GM12878 (cell line): ENCODE data around the gene CCNJL. TPM values are rescaled to one million over a fixed set of nuclear protein-coding genes. Genes with fewer than 3 reads are reported as not detected.

Experiments used
- ATAC-seq: fragments of 200-7000 bp; cut with Tn5 transposase; 3 replicates; pipeline ENCODE4 v1.9.1; 2020; ENCODE audit warnings: mild to moderate bottlenecking, moderate library complexity
- BruUV-seq: library from RNA; stranded (reverse); fragments of 400-500 nt; replicated peaks from 2 replicates; lab custom pipeline; 2021; lab: Mats Ljungman, UMichigan
- CTCF ChIA-PET: fragments of 300-600 bp; sonication (Branson Sonifier 250); formaldehyde crosslinking; extraction: SDS; loops from one replicate; lab custom pipeline; 2021; ENCODE audit warnings: inconsistent platforms; lab: Yijun Ruan, JAX
- POLR2A ChIA-PET: fragments of 350-600 bp; formaldehyde crosslinking; extraction: SDS; loops from one replicate; lab custom pipeline; 2021; ENCODE audit warnings: inconsistent platforms; lab: Charles Lee
- RAD21 ChIA-PET: fragments of 300-600 bp; sonication (Branson Sonifier 250); formaldehyde crosslinking; loops from one replicate; lab custom pipeline; 2023; ENCODE audit warnings: antibody characterized with exemption; ENCODE audit not compliant: unreplicated experiment; lab: Charles Lee
- SMC1A ChIA-PET: fragments of 300-600 bp; sonication (Branson Sonifier 250); formaldehyde crosslinking; loops from one replicate; lab custom pipeline; 2023; ENCODE audit not compliant: unreplicated experiment, uncharacterized antibody; lab: Charles Lee
- DNase-seq: peaks from one replicate; pipeline ENCODE4 v3.0.0-alpha.2; 2011; ENCODE audit warnings: low read depth, low spot score
- FAIRE-seq: peaks from 3 replicates; lab custom pipeline; 2011; peaks lifted over from hg19 to GRCh38; lab: Jason Lieb, UNC
- H2AFZ ChIP-seq: 2 replicates; pipeline ENCODE4 v1.6.0; 2011; ENCODE audit warnings: low read depth, low read length, control low read depth; ENCODE audit not compliant: control insufficient read depth
- H3K27ac ChIP-seq: 2 replicates; pipeline ENCODE4 v1.5.1; 2011; ENCODE audit warnings: control low read depth; ENCODE audit not compliant: control insufficient read depth, insufficient read depth
- H3K27me3 ChIP-seq, 2 experiments: replicated peaks in 1 of 2; 2 replicates each; pipeline versions ENCODE4 v1.6.0 to v1.6.1; 2011; ENCODE audit warnings: low read length in 1 of 2; ENCODE audit not compliant: control insufficient read depth in 2 of 2, insufficient read depth in 2 of 2
- H3K36me3 ChIP-seq, 2 experiments: 2 replicates each; pipeline ENCODE4 v1.5.1; 2011; ENCODE audit warnings: low read length in 1 of 2; ENCODE audit not compliant: control insufficient read depth in 2 of 2, insufficient read depth in 2 of 2
- H3K4me1 ChIP-seq: 2 replicates; pipeline ENCODE4 v1.6.1; 2011; ENCODE audit warnings: mild to moderate bottlenecking, low read length, moderate library complexity, mixed read lengths; ENCODE audit not compliant: control insufficient read depth, insufficient read depth
- H3K4me2 ChIP-seq: 2 replicates; pipeline ENCODE4 v1.6.0; 2011; ENCODE audit warnings: control low read depth; ENCODE audit not compliant: control insufficient read depth, insufficient read depth
- H3K4me3 ChIP-seq: fragments of 200-600 bp; sonication (generic); 2 replicates; pipeline ENCODE4 v1.5.1; 2016
- H3K79me2 ChIP-seq: 2 replicates; pipeline ENCODE4 v1.6.0; 2011; ENCODE audit warnings: low read length; ENCODE audit not compliant: control insufficient read depth, insufficient read depth
- H3K9ac ChIP-seq: 2 replicates; pipeline ENCODE4 v1.8.0; 2011; ENCODE audit warnings: low read length, control low read depth, mixed read lengths; ENCODE audit not compliant: control insufficient read depth, insufficient read depth
- H3K9me3 ChIP-seq: replicated peaks from 3 replicates; pipeline ENCODE4 v1.5.1; 2011; ENCODE audit warnings: mild to moderate bottlenecking, low read length; ENCODE audit not compliant: control insufficient read depth, insufficient read depth
- H4K20me1 ChIP-seq: 2 replicates; pipeline ENCODE4 v1.6.0; 2011; ENCODE audit not compliant: control insufficient read depth, insufficient read depth
- NR2F1 ChIP-seq: fragments of 450-650 bp; conservative IDR thresholded peaks from 2 replicates; pipeline ENCODE4 v1.6.1; 2017; ENCODE audit warnings: mild to moderate bottlenecking
- RUNX3 ChIP-seq: IDR thresholded peaks from 2 replicates; pipeline ENCODE4 v1.6.1; 2012; ENCODE audit warnings: low read length, inconsistent platforms
- WRNIP1 ChIP-seq: IDR thresholded peaks from 2 replicates; pipeline ENCODE4 v1.6.1; 2011; ENCODE audit warnings: low read depth, low read length, improper control_type of control experiment, borderline replicate concordance
- ZNF24 ChIP-seq: fragments of 450-650 bp; IDR thresholded peaks from 2 replicates; pipeline ENCODE4 v1.6.1; 2017; ENCODE audit warnings: antibody characterized with exemption, mild to moderate bottlenecking
- WGBS: methylation state at CpG from one replicate; pipeline ENCODE4 v1.1.6; 2016; ENCODE audit warnings: low lambda C conversion rate; ENCODE audit not compliant: insufficient replicate concordance, insufficient coverage; ENCODE audit errors: missing lambda C conversion rate; 5-methylcytosine and 5-hydroxymethylcytosine counted together
- in situ Hi-C: fragments of 300-500 bp; cut with MboI; formaldehyde crosslinking; loops from 9 replicates; pipeline ENCODE4 v1.14.3; 2018; ENCODE audit warnings: mixed read lengths
- intact Hi-C: fragments of 100-400 bp; cut with micrococcal nuclease; formaldehyde crosslinking; loops from one replicate; pipeline ENCODE4 v1.14.2; 2022; ENCODE audit not compliant: unreplicated experiment
- polyA plus RNA-seq, 11 experiments: library from polyadenylated mRNA; depleted of rRNA in 4 of 11; unstranded in 6 of 11; stranded (reverse) in 5 of 11; fragments of >200 nt; fragmentation: Nextera tagmentation in 4 of 11; fragmentation: Illumina TruSeq in 1 of 11; extraction: Ambion mirVana in 4 of 11; extraction: Trizol in 1 of 11; gene quantifications; 1 replicate in 1 of 11; 2 replicates in 10 of 11; pipeline versions ENCODE4 v1.2.1 to v1.2.3, GENCODE V29; 2011 to 2016; ENCODE audit warnings: inconsistent platforms in 2 of 11, missing spikeins in 2 of 11, low read depth in 1 of 11
- total RNA-seq, 4 experiments: library from RNA; depleted of rRNA in 3 of 4; stranded (reverse); fragments of >200 nt in 3 of 4; fragmentation: Illumina TruSeq in 1 of 4; extraction: Trizol in 1 of 4; gene quantifications; 2 replicates each; pipeline versions ENCODE4 v1.2.1 to v1.2.3, GENCODE V29; 2013 to 2021

Gene CCNJL
- total and polyA plus RNA-seq, 10 of the 15 experiments (the other 5 are each of a cell fraction or from before 2014, with no cell fraction given) = 0.09 to 0.20 (median 0.10) TPM; not detected in 7

DNA sequence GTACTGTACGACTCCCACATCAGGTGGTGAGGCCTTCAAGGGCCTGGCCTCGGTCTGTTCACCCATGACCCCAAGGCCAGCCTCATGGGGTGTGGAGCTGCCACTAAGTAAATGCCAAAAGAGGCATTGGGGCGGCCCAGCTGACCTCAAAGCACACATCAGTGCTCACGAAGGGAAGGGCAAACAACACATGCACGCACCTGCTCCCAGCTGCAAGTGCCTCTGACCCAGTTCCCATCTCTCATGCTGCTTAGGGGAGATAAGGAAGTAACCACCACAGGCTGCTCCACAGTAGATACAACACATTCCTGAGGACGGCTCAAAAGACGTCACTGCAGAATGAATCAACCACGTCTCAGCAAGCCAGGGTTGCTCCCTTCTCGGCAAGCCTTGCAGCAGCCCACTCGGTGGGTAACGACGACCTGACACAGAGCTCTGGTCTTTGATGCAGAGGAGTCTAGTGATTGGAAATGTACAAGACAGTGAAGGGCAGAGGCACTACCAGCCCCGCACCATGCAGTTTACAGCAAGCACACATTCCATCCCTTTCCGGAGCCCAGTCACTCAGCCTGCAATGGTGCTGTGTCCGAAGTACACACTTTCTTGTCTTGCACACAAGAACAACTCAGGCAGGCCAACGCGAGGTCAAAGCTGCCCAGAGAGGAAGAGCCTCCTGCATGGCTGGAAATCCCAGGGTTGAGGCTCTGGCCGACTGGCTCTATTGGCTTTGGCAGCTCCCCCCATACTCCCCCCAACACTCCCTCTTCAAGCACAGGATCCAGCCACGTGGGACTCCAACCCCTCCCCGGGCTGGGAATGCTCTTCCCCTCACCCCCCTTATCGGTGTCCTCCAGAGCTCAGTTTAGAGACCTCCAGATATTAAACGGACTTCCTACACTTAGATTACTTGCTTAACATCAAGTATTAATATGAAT is 51.2 kb downstream of the CCNJL start:
- ChIA-PET RAD21 (interaction anchor here (0.7 kb wide), 1 partner anchor 11 kb away, joined by 3 read pairs; no protein-coding TSS in a partner anchor), POLR2A (interaction anchor here (0.5 kb wide), 1 partner anchor 17 kb away, joined by 4 read pairs; no protein-coding TSS in a partner anchor), CTCF (interaction anchor here (0.5 to 2.0 kb wide), 2 partner anchors 84 to 114 kb away, joined by 3 to 6 read pairs; no protein-coding TSS in a partner anchor), SMC1A (interaction anchor here (1.0 kb wide), 1 partner anchor 36 kb away, joined by 3 read pairs; no protein-coding TSS in a partner anchor)
- Histone ChIP-seq H3K4me3 (no peak overlapping the region), H3K27ac (no peak overlapping the region), H3K9me3 (no peaks in the 10 kb centered on the region), H3K9ac (no peak overlapping the region), H4K20me1 (no peaks in the 10 kb centered on the region), H3K27me3 (no peaks in the 10 kb centered on the region; a peak in 1 of 4 replicates), H2AFZ (peak overlapping the region; percentile 69), H3K4me1 (peaks cover 9% of the 10 kb centered on the region), H3K36me3 (no peaks in the 10 kb centered on the region), H3K79me2 (no peaks in the 10 kb centered on the region), H3K4me2 (0 out of 2 replicates have a peak overlapping the region, but pooled peaks have one; percentile 38)
- TF ChIP-seq RUNX3 = no peak
- TF ChIP-seq NR2F1 = 0 out of 2 replicates have a peak, but pooled peaks have one; percentile 15
- no peak for TF ChIP-seq WRNIP1
- TF ChIP-seq ZNF24 = no peak
- intact Hi-C loops (no loop called here), in situ Hi-C loops (no loop called here)
- ATAC-seq (peak; percentile 48), DNase-seq (no peak), FAIRE-seq (no peak)
- WGBS = 28% methylated on average over 22 of the region's 22 CpGs
- BruUV-seq = no TSS peak
